BLaER1 treated with 17β-estradiol and CSF1 and Interleukin-3, amounts not matched to agents 10 nM and 100 nM (cell line): ENCODE measurements around the gene TMEM184B.

Experiments used
- H3K27ac ChIP-seq, 11 experiments: shearing (Covaris generic); formaldehyde crosslinking; 2 replicates each; pipeline ENCODE4 v1.8.1; 2022
- H3K27me3 ChIP-seq, 11 experiments: shearing (Covaris generic); formaldehyde crosslinking; 2 replicates each; pipeline ENCODE4 v1.8.1; 2022
- H3K36me3 ChIP-seq, 11 experiments: shearing (Covaris generic); formaldehyde crosslinking; 2 replicates each; pipeline ENCODE4 v1.8.1; 2022
- H3K4me1 ChIP-seq, 10 experiments: shearing (Covaris generic); formaldehyde crosslinking; 2 replicates each; pipeline ENCODE4 v1.8.1; 2022
- H3K4me2 ChIP-seq, 11 experiments: shearing (Covaris generic); formaldehyde crosslinking; 2 replicates each; pipeline ENCODE4 v1.8.1; 2022
- H3K4me3 ChIP-seq, 10 experiments: shearing (Covaris generic); formaldehyde crosslinking; 2 replicates each; pipeline ENCODE4 v1.8.1; 2022
- H3K9ac ChIP-seq, 11 experiments: shearing (Covaris generic); formaldehyde crosslinking; 2 replicates each; pipeline ENCODE4 v1.8.1; 2022
- H3K9me3 ChIP-seq, 11 experiments: shearing (Covaris generic); formaldehyde crosslinking; replicated peaks in 1 of 11; 2 replicates each; pipeline ENCODE4 v1.8.1; 2022
- H4K20me1 ChIP-seq, 11 experiments: shearing (Covaris generic); formaldehyde crosslinking; 2 replicates each; pipeline ENCODE4 v1.8.1; 2022
- Cebpa-rat ChIP-seq, 11 experiments: shearing (Covaris generic); IDR thresholded peaks; 2 replicates each; pipeline ENCODE4 v1.8.1; 2022

Gene TMEM184B

GRCh38 chr22:38202437-38203089 is 70.2 kb downstream of the TMEM184B start:
- TF ChIP-seq Cebpa-rat (IDR thresholded peaks at IDR 0.05), result no peak
- H3K4me2 ChIP-seq, result peak overlapping the region; percentile 90 to 100 (median 99)
- H3K4me3 ChIP-seq, result peak overlapping the region; percentile 83 to 100 (median 90)
- H3K4me1 ChIP-seq, result peaks cover 67 to 85% (median 71%) of the 10 kb centered on the region in 10 experiments
- H4K20me1 ChIP-seq, result peaks cover 22 to 56% (median 41%) of the 10 kb centered on the region in 11 experiments
- peaks cover 0 to 10% (median 0%) of the 10 kb centered on the region in 11 experiments; a peak in 2 of 22 replicates for H3K36me3 ChIP-seq
- no peaks in the 10 kb centered on the region for H3K9me3 ChIP-seq
- H3K9ac ChIP-seq, result peak overlapping the region; percentile 81 to 98 (median 91)
- peak overlapping the region; percentile 71 to 97 (median 87) for H3K27ac ChIP-seq
- no peaks in the 10 kb centered on the region for H3K27me3 ChIP-seq

DNA sequence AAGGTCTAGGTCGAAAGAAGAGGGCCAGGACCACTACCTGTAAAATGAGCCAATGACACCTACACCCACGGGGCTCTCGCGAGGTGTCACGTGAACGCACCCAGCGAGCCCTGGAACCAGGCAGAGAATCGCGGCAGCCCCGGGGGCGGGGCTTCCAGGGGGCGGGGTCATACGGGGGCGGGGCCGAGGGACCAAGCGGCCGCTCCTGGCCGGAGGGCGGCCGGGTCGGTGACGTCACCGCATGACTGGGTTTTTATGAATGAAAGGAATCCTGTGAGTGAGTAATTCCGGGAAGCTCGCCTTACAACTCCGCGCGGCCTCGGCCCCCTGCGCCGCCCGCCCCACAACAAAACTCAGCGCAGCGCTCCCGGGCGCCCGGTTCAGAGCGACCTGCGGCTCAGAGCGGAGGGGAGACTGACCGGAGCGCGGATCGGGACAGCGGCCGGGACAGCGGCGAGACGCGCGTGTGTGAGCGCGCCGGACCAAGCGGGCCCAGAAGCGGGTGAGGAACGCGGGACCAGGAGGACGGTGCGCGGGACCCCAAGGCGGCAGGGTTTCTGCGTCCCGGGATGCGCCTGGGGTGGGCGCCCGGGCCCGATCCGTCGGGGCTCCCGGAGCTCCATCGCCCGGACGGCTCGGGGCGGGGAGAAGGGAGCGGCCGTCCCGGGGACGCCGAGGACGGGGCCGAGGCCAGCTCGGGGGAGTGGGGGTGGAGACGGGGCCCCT is 70.9 kb downstream of the TMEM184B start, which contains the start of gene MAFF:
Gene MAFF (plus strand): TSS at position 284 of the 726 bp plus-strand sequence. CDS start 11,860 bp downstream, outside the sequence.
- Histone ChIP-seq H3K27me3 (no peaks in the 10 kb centered on the region), H3K4me1 (peaks cover 68 to 85% (median 77%) of the 10 kb centered on the region in 10 experiments), H3K36me3 (peaks cover 0 to 10% (median 0%) of the 10 kb centered on the region in 11 experiments; a peak in 2 of 22 replicates), H4K20me1 (peaks cover 22 to 50% (median 36%) of the 10 kb centered on the region in 11 experiments), H3K4me3 (peak within 1 kb of the TSS; percentile 83 to 100 (median 90)), H3K9me3 (no peaks in the 10 kb centered on the region), H3K4me2 (peak within 1 kb of the TSS; percentile 90 to 100 (median 99)), H3K27ac (peak within 1 kb of the TSS; percentile 71 to 97 (median 87)), H3K9ac (peak within 1 kb of the TSS; percentile 81 to 98 (median 91))
- no peak for TF ChIP-seq Cebpa-rat (IDR thresholded peaks at IDR 0.05)

GRCh38 chr22:38201371-38201710 is 71.5 kb downstream of the TMEM184B start:
- Histone ChIP-seq H3K4me2 (peak overlapping the region; percentile 79 to 100 (median 86)), H3K9me3 (no peaks in the 10 kb centered on the region), H3K4me1 (peaks cover 68 to 85% (median 79%) of the 10 kb centered on the region in 10 experiments), H3K36me3 (peaks cover 0 to 10% (median 0%) of the 10 kb centered on the region in 11 experiments; a peak in 2 of 22 replicates), H3K9ac (peak overlapping the region in 4 of 11 experiments; percentile 11 to 36 (median 20); a peak in 1 of 22 replicates), H3K4me3 (peak overlapping the region in 4 of 10 experiments; percentile 20 to 100 (median 26); a peak in 4 of 20 replicates), H4K20me1 (peaks cover 22 to 44% (median 35%) of the 10 kb centered on the region in 11 experiments), H3K27me3 (no peaks in the 10 kb centered on the region), H3K27ac (peak overlapping the region in 8 of 11 experiments; percentile 7 to 48 (median 20); a peak in 7 of 22 replicates)
- TF ChIP-seq Cebpa-rat (IDR thresholded peaks at IDR 0.05), result no peak

- H3K9me3 ChIP-seq, result no peaks in the 10 kb centered on the region
- no peak overlapping the region for H3K4me3 ChIP-seq
- no peaks in the 10 kb centered on the region for H3K36me3 ChIP-seq
- TF ChIP-seq Cebpa-rat (IDR thresholded peaks at IDR 0.05), result no peak
- H3K4me1 ChIP-seq, result peaks cover 64 to 84% (median 75%) of the 10 kb centered on the region in 10 experiments
- peak overlapping the region; percentile 55 to 100 (median 86) for H3K4me2 ChIP-seq
- peak overlapping the region in 10 of 11 experiments; percentile 6 to 56 (median 46); a peak in 16 of 22 replicates for H3K27ac ChIP-seq
- H4K20me1 ChIP-seq, result peaks cover 10 to 31% (median 23%) of the 10 kb centered on the region in 11 experiments; a peak in 21 of 22 replicates
- H3K27me3 ChIP-seq, result no peaks in the 10 kb centered on the region
- peak overlapping the region in 2 of 11 experiments; percentile 4 to 37; a peak in 1 of 22 replicates for H3K9ac ChIP-seq
Measured at GRCh38 chr22:38199826-38200559, 72.8 kb downstream of the TMEM184B start.

DNA sequence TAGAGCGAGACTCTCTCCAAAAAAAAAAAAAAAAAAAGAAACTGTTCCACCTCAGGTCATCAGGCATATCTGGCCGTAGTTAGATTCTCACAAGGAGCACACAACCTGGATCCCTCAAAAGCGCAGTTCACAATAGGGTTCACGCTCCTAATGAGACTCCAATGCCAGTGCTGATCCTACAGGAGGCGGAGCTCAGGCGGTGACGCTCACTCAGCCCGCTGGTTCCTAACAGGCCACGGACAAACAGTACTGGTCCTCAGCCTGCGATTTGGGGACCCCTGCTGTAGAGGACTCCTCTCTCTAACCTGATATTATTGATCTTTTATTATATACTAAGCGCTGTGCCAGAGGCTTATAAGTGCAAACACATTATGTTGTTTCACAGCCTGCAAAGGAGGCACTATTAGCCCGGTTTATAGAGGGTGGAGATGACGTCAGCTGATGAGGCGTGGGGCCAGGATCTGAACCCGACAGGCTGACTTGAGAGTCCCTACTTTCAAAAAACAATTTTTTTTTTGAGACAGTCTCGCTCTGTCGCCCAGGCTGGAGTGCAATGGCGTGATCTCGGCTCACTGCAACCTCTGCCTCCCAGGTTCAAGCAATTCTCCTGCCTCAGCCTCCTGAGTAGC is 75.9 kb downstream of the TMEM184B start:
- Histone ChIP-seq H4K20me1 (no peaks in the 10 kb centered on the region), H3K36me3 (no peaks in the 10 kb centered on the region), H3K27ac (no peak overlapping the region), H3K4me2 (peak overlapping the region in 8 of 11 experiments; percentile 2 to 55 (median 24); a peak in 11 of 22 replicates), H3K4me1 (peaks cover 61 to 93% (median 80%) of the 10 kb centered on the region in 10 experiments), H3K9me3 (no peaks in the 10 kb centered on the region), H3K27me3 (no peaks in the 10 kb centered on the region), H3K4me3 (no peak overlapping the region), H3K9ac (no peak overlapping the region)
- no peak for TF ChIP-seq Cebpa-rat (IDR thresholded peaks at IDR 0.05)

DNA sequence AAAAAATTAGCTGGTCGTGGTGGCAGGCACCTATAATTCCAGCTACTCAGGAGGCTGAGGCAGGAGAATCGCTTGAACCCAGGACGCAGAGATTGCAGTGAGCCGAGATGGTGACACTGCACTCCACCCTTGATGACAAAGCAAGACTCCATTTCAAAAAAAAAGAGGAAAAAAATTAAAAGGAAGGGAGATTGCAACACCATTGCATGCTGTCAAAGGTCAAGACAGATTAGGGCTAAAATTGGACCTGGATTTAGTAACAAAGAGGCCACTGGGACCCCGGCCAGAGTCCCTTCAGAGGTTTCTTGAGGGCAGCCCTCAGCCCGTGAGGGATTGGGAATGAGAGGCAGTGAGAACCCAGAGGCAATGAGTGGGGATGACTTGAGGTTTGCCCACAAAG is 79.2 kb downstream of the TMEM184B start:
- H3K4me3 ChIP-seq, result no peak overlapping the region
- TF ChIP-seq Cebpa-rat (IDR thresholded peaks at IDR 0.05), result peak in 10 of 11 experiments; percentile 47 to 88 (median 68); a peak in 13 of 22 replicates
- peak overlapping the region in 8 of 11 experiments; percentile 7 to 82 (median 46); a peak in 13 of 22 replicates for H3K27ac ChIP-seq
- peak overlapping the region; percentile 61 to 87 (median 72) for H3K4me2 ChIP-seq
- H3K4me1 ChIP-seq, result peaks cover 30 to 72% (median 58%) of the 10 kb centered on the region in 10 experiments
- peak overlapping the region in 4 of 11 experiments; percentile 22 to 62 (median 44); a peak in 7 of 22 replicates for H3K9ac ChIP-seq
- no peaks in the 10 kb centered on the region for H4K20me1 ChIP-seq
- no peaks in the 10 kb centered on the region for H3K27me3 ChIP-seq
- no peaks in the 10 kb centered on the region for H3K9me3 ChIP-seq
- H3K36me3 ChIP-seq, result no peaks in the 10 kb centered on the region

GRCh38 chr22:38192475-38192863 is 80.3 kb downstream of the TMEM184B start:
- H3K4me1 ChIP-seq, result peaks cover 26 to 69% (median 53%) of the 10 kb centered on the region in 10 experiments
- no peaks in the 10 kb centered on the region for H4K20me1 ChIP-seq
- peak overlapping the region in 5 of 11 experiments; percentile 37 to 82 (median 73); a peak in 8 of 22 replicates for H3K27ac ChIP-seq
- H3K36me3 ChIP-seq, result no peaks in the 10 kb centered on the region
- H3K9me3 ChIP-seq, result no peaks in the 10 kb centered on the region
- peak overlapping the region in 5 of 11 experiments; percentile 72 to 87 (median 84); a peak in 11 of 22 replicates for H3K4me2 ChIP-seq
- H3K27me3 ChIP-seq, result no peaks in the 10 kb centered on the region
- no peak for TF ChIP-seq Cebpa-rat (IDR thresholded peaks at IDR 0.05)
- no peak overlapping the region for H3K4me3 ChIP-seq
- peak overlapping the region in 1 of 11 experiments; percentile 15; a peak in 1 of 22 replicates for H3K9ac ChIP-seq
